Pons (tissue), 1 donor: ENCODE measurements around the gene TET3.

Experiments used
- DNase-seq: peaks from one replicate; pipeline ENCODE4 v3.0.0-alpha.2; 2016; ENCODE audit warnings: low spot score

TET3 gene

DNA sequence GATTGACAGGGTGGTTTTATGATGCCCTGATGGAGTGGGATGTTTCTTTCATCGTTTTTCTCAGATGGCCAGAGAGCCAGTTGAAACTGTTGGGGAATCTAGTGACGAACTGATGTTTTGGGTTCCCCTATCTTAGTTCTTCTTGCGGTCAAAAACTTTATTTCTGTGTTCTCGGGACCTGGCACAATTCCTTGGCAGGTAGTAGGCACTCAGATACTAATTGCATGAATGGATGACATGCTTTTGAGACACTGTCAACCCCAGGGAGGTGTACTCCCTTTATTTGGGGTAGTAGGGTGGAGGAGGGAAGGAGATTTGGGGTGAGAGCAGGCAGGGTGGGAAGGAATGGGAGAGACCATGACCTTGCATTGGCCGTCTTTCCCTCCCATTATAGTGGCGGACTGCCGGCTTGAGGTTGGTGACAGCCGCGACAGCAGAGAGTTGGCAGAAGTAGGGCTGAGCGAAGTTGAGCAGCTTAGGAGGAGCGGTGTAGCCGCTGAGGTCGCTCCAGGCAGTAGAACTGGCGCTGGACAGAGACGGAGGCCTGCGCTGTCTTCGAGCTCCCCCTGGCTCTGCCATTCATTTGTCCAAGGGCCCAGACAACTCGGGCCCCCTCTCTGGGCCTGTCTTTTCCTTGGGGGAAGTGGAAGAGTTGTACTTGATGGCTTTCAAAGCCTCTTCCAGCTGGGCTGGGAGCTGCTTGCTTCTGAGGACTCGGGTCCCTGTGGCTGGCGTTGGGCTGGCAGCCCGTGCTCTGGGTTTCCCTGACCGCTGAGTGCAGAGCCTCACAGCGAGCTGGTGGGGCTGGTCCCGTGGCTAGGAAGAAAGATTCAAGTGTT lies 2.6 kb downstream of the TET3 start:
- DNase-seq, result peak; percentile 48

DNA sequence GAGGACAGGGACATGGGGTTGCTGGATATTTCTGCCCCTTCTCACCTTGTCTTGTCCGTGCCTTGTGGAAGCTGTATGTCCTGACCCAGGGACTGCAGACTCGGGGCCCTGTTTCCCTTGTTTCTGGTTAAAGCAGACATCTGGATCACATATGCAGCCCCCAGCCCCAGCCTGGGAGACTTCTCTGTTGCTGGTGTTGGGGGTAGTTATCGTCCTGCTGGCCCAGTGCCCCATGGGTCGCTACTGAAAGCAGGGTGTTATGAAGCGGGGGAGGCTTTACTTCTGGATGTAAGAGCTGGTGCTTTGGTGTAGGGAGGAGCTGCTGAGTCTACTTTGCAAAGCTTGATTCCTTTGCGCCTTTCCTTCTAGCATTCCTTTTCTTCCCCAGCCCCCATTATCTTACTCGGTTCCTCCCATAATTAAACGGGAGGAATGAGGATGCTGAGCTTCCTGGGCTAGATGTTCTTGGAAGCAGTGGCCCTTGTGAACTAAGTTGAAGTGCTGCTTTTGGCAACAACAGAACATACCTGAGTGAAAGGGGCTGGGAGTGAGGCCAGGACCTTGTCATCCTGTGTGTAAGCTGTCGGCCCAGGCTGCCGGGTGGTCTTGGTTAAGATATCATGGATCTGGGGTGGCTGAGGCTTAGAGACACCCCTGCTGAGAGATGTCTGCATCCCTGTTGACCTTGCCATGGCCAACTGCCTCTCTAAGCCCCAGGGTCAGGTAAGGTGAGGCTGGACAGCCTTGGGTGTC lies 3.4 kb downstream of the TET3 start:
- no peak for DNase-seq

DNA sequence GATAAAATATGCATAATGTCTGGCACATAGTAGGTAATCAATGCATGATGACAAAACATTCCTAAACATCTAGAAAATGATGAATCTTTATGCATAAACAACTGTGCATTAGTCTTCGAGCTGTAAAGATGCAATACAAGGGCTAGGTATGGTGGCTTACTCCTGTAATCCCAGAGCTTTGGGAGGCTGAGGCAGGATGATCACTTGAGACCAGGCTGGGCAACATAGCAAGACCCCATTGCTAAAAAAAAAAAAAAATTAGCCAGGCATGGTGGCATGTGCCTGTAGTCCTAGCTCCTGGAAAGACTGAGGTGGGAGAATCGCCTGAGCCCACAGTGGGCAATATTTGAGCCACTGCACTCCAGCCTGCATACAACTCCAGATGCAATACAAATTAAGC lies 5.3 kb downstream of the TET3 start:
- no peak for DNase-seq

DNA sequence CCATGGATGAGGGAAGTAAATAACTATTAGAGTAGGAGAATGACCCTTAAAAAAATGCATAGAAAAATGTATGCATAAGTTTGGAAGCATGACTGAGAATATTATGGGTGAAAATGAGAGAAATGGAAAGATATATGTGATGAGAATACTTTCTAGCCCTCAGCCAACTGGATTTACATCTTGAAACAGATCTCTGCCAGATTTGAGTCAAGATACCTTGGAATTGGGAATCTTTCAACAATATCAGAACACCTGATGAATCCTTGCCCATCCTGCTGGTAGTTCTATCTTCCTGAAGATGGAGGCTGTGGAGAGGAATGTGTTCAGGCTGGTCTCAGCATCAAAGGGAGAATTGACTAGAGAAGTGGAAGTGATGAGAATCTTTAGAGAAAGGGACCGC lies 5.8 kb downstream of the TET3 start:
- no peak for DNase-seq

DNA sequence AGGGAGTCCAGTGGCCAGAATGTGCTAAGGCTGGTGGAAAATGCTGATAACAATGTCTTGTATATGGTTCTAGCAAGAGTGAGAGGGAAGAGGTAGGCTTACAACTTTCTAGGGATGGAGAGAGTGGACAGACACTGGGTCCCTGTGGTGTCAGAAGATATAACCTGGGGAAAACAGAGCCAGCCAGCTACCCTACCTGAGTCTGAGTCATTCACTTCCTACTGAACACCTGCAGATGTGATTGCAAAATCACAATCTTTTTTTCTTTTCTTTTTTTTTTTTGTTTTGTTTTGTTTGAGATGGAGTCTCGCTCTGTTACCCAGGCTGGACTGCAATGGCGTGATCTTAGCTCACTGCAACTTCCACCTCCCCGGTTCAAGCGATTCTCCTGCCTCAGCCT lies 7.3 kb downstream of the TET3 start:
- no peak for DNase-seq

DNA sequence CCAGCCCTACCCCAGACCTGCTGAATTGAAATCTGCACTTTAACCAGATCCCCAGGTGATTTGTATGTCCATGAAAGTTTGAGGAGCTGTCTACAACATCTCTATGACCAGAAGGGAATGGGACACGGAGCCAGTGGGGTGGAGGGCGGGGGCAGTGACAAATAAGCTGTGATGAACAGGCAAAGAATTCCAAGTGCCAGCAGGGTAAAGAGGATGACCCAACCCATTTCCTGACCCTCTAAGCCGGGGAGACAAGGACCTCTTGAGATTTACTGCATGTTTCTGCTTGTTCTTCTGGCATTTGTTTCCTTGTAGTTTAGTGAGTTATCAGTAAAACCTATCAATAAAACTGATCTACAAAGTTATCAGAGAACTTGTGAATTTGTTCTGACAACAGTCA lies 8.7 kb downstream of the TET3 start:
- no peak for DNase-seq

DNA sequence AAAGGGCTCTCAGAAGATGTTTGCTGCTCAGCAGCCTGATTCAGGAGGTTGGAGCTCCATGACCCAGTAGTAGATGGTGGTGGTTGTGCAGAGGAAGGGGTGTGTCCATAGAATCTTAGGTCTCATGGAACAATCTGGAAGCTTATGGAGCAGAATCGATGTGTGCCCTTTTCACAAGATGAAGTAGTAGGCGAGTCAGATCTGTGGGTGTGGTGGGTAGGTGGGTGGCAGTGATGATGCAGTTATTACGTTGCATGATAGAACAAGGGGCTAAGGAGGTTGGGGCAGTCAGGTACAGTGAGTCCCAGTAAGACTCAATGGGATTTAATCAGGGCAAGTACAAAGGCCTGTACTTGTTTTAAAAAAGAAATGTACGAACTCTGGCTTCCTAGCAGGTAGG lies 9.1 kb downstream of the TET3 start:
- DNase-seq, result no peak

DNA sequence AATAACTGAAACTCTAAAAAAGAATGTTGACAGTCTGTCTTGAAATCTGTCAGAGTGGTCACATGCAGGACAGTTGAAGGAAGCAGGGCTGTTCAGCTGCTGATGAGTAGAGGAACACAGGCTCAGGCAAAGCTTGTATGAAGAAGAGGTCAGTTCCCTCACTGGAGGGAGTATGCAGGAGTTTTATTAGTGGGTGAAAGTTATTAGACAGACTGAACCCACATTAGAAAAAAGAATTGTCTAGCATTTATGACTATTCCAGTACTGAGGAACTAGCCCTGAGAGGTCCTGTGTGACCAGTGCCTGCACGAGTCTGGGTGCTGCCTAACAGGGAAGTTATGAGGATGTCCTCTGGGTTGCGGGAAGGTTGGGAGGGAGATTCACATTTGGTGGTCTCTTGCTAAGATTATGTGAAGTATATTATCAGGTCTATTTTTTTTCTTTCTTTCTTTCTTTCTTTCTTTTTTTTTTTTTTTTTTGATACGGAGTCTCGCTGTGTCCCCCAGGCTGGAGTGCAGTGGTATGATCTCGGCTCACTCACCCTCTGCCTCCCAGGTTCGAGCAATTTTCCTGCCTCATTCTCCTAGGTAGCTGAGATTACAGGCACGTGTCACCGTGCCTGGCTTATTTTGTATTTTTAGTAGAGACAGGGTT lies 9.6 kb downstream of the TET3 start:
- no peak for DNase-seq

DNA sequence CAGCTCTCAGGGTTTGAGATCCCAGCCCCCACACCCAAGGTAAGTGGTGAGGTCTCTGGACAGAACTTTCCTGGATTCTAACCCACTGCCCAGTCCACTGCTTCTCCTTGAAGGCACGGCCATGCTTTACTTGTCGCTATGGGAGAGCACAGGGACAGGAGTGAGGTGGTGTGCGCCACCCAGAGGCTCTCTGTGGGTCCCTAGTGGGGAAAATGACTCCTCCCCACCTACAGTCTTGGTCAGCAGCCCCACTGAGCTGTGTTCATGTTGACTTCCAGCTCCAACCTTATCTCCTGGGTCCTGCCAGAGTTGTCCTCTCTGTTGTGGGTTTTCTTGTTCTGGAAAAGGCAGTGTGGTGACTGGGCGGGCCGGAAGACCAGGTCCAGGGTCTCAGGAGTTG lies 11.1 kb downstream of the TET3 start:
- no peak for DNase-seq

DNA sequence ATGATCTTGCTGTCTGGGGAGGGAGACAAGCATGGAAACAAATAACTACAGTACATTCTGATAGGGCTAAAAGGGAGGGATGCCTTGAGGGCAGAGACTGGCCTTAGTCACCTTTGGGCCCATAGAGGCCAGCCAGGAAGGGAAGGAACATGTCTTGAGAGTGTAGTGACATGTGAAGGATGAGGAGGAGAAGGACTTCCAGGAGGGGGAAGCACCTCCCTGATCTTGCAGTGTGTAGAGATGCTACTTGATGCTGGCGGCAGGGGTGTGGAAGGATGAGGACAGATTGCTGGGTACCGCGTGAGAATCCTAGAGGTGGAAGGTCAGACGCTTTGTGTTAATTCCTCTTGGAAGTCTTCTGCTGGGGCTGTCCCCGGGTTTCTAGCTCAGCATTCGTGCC lies 13.1 kb downstream of the TET3 start:
- no peak for DNase-seq

DNA sequence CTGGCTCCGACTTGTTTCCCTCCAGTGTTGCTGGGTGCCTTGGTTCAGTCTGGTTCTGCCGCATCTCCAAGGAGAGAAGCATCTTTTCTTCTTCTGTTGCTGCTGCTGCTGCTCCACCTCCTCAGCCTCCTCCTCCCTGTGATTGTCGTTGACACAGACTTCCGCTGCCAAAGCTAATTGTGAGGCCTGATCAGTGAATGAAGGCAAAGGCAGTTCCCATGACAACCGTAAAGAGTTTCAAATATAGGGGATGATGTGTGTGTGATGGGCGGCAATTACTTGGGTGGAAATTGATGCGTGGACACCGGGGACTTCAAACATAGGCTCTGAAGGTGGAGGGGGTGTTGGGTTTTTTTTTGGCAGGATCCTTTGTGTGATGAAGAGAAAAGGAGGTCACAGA lies 13.7 kb downstream of the TET3 start:
- DNase-seq, result no peak

DNA sequence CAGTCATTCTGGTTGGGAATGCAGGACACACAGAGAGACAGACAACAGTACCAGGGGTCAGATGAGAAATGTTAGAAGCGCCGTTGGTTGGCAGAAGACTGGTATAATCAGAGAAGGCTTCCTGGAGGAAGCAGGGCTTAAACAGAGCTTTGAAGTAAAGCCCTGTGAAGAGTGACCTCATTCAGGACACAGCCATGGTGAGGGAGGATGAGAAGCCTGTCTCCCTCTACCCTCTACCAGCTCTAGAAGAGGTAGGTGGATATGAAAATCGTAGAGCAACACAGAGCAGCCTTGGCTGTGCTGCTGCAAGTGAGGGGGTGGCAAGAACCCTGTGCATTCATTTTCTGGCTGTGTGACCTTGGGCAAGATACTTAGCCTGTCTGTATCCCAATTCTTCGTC lies 14.2 kb downstream of the TET3 start:
- no peak for DNase-seq

DNA sequence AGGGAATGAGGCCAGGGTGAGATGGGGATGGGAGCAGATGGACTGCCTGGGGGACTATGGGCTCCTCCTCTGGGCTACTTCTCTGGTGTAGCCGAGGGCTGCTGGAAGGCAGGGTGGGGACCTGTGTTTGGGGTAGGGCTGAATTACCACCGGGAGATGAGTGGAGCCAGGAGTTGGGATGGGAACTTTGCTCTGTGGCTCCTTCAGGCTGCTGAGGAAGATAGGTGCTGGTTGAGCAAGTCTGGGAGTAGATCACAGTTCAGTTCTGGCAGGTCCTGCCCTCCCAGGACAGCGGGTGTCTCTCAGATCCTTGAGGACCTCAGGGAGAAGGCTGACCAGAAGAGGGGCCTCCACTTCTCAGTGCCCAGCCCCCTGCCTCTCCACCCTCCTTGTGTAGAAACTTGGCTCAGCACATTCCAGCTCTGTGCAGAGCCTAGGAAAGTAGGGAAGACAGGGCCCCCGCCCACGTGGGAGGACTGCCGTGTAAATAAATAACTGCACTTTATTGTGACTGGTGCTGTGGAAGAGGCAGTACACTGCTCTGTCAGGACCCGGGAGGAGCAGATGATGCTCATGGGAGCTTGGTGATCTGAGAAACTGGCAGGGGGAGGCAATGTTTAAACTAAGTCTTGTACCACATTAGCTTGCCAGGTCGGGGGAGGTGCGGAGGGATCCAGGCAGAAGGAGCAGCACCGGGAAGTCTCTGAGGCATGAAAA lies 15.3 kb downstream of the TET3 start:
- no peak for DNase-seq

DNA sequence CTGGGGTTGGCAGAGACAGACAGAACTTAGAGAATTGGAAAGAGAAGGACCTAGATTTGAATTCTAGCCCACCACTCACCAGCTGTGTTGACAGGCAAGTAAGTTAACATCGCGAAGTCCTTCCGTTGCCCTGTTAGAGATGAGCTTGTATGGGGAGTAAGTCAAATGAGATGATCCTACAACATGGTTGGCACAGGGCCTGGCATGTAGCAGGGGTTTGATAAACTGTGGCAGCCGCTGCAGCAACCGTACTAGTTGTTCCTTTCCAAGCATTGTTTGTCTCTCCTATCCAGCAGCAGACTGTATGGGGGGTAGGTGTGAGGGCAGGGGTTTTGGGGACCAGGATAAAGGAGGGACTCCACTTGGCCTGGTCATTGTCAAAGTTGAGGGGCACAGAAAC lies 16.0 kb downstream of the TET3 start:
- DNase-seq, result no peak

DNA sequence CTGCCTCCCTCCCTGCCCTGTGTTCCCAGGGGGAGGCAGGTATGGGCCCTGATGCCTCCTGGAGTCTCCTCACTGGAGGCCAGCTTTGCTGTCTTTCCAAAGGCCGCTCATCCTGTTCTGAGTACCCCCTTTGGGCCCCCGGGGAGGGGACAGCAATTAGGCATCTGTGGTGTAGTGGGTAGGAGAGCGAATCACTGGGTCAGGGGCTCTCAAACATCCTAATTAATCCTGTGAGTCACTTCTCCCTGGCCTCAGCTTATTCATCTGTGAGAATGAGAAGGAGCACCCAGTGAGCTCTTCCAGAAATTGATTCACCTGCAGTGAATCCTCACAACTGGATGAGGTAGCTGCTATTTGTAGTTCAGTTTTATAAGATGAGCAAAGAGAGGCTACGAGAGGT lies 16.4 kb downstream of the TET3 start:
- DNase-seq, result no peak

DNA sequence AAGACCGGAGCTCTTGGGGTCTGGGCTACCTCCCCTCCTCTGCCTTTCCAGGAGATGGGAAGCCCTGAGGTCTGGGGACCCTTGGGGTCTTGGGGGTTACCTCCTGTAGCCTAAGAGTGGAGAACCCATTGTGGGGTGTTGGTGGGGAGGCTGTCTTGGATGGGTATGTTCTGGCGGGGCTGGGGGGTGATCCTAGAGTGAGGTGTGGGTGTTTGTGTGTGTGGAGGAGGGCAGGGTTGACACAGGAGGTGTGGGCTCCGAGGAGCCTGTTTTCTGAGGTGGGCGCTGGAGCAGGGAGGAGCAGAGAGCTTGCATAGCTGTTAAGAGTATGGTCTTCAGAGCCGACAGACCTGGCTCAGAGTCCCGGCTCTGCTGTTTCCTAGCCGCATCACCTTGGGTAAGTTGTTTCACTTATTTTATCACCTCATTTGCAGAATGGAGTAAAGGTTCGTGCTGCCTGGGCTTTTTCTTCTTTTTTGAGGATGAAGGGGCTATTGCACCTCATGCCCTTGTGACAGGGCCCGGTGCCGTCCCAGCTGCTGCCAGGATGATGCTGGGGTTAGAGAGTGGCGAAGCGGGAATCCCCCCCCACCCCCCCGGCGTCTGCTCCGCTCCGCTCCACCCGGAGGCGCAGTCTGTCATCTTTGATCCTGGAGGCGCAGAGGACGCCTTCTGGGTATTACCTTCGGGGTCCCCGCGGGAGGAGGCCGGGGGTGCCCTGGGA lies 17.2 kb downstream of the TET3 start:
- DNase-seq, result no peak

DNA sequence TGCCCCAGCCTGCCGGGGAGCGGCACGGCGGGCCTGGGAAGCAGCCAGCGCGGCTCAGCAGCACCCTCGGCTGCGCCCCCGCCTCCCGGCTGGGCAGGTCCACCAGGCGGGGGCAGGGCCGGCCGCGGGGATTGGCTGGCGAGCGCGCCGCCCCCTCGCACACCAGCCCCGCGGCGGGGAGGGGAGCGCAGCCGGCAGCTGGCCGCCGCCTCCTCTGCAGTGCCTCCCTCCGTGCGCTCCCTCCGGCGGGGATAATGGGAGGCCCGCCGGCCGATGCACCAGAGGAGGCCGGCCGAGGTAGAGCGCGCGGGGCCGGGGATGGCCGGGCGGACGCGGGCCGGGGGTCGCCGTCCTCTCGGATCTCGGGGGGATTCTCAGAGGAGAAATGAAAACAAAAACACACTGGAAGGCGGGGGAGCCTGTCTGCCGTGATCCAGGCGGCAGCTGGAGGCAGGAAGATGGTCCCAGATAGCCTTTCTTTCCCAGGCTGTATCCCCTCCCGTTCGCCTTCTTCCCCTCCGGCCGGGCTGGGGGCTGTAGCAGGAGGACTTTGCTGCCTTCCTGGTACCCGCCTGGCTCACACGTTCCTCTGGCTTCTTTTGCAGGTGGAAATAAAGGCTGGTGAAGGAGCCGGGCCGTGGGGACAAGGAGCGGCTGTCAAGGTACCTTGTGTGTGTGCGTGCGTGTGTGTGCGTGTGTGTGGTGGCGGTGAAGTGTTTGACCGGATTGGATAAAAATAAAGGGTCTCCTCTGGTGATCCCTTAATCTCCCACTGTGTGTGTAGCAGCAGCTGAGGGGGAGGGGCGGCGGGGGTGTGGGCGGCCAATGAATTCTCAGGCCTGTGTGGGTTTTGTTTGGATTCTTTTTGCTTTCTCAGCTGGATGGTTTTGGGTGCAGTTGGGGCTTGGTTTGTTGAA lies 18.1 kb downstream of the TET3 start:
- DNase-seq, result peak; percentile 88

DNA sequence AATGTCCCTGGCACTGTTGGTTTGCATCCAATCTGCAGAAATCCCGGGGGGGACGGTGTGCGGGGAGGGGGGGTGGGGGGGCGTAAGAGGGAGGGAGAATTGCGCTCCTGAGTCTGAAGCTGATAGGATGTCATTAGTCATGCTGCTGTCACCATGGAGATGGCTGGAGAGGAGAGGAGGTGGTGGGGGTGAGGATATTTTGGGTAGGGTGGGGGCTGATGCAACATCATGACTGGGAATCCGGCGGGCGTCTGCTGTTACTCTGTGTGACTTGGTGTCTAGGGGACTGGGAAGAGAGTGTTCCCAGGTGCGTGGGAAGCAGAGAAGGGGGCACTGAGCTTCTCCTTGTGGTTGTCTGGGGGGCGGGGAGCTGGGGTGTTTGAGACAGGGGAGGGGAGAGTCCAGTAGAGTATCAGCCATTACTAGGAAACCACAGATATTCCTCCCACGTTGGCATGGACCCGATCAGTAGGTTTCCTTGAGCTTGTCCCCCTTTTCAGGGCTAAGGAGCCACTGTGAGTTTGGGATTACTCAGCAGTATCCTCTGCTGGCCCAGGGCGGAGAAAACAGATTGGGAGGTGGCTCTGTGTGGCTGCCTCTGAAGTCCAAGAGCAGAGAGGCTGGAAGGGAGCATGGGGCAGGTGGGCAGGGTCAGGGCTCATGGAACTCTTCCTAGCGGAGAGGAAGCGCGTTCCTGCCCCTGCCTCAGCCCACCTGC lies 18.9 kb downstream of the TET3 start:
- no peak for DNase-seq

DNA sequence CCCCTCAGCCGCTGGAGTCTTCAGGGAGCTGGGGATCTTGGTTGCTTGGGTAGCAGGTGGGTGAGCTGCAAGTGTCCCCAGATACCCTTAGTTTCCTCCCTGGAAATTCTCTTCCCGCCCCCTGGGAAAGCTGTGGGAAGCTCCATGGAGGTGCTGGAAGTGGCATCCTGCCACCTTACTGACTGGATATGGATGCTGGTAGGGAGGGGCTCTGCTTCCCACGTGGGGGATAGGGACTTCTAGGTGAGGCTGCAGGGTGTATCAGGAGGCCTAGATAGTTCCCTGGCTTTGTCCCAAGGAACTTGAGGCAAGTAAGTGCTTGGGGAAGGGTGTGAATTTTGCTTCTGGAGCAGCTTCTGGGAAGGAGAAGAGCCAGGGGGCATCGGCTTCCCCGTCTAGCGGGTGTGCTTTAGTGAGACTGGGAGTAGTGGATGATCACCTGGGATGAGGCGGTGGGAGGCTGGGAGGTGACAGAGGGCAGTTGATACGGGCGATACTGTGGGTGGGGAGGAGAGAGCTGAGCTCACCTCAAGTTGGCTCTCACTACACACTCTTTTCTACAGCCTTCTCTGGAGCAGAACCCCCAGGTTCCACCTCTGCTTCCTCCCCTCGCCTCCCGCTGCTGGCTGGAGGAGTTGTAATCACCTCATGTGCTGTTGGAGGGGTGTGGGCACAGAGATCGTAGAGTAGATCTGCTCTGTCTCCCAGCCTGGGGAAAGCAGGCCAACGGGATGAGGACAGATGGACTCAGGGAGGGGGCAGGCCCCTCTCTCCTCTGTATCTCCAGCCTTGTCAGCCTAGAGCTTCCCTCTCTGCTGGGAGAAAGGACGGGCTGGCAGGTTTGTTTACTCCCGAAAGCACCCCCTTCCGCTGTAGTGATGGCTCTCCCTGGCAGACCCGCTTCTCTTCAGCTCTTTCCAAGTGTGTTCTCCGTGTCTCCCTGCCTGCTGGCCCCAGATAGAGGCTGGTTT lies 19.8 kb downstream of the TET3 start:
- no peak for DNase-seq
